HG03469 (cell line): ENCODE measurements around the gene ACVR2B.

ENCODE experiments used
- ATAC-seq: cut with Tn5 transposase; IDR thresholded peaks from one replicate; pipeline ENCODE4 v1.9.1; 2021; ENCODE audit warnings: mild to moderate bottlenecking, moderate library complexity, moderate number of reproducible peaks; ENCODE audit not compliant: unreplicated experiment

ACVR2B gene

DNA sequence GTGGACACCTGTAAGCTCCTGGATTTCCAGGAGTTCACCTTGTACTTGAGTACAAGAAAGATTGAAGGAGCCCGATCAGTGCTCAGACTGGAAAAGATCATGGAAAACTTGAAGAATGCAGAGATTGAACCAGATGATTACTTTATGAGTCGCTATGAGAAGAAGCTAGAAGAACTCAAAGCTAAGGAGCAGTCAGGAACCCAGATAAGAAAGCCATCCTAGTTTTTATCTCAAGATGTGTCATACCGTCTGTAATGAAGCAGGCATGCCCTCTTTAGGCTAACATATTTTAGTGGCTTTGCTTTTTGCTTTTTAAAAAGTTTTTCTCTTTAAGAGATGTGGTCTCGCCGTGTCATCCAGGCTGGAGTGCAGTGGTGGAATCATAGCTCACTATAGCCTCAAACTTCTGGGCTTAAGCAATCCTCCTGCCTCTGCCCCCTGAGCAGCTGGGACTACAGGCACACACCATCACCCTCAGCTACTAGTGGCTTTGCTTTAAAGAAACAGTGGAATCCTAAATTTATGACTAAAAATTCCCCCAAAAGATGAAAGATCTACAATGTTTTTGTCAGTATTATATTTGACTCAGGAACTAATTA, 70.5 kb downstream of the ACVR2B start:
- no peak for ATAC-seq

DNA sequence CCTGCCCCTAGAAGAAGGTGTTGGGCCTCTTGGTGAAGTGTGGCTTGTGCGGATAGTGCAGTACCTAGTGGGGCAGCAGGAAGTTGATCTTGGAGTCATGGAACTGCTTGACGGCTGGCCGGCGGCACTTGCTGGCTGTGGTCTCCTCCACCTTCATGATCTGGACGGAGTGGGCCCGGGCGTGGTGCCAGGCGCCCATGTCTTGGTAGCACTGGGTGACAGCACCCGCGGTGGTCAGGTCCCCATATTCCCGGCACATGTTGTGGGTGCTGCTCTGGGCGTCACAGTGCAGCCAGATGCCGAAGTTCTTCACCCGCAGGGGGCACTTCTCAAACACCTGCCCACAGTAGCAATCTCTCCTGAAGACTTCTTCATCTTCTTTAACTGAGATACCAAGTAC, 73.1 kb downstream of the ACVR2B start:
- no peak for ATAC-seq

DNA sequence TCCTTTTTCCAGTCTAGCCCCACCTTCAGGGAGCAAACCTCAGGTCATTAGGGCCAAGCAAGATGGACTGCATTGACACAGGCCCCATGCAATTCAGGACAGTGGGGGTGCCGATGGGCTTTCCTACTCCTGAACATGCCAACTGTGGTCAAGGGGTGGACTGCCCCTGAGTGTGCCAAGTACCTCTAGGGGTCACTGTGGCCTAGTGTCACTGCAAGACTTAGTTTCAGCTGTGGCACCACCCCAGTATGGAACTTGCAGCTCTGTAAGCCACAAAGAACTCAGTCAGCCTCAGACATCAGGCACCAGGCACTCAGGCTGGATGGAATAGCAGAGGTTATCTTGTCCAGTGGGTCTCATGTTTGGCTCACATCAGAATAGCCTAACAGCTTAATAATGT, 74.8 kb downstream of the ACVR2B start:
- ATAC-seq: no peak

DNA sequence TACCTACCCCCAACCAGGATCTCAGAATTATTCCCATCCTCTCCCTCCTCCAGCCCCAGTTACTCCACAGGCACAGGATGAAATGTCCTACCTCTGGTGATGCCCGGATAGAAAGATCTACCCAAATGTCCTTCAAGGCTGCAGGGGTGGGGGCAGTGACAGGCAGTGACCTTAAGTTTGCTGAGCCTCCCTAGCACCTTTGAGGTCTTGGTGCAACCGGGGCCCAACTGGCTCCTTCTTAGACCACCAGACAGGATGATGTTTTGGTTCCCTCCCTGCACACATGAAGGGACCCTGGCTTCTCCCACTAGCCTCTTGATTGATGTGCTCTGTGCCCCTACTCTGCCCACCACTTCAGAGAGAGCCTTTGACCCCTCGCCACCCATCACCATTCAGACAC, 78.8 kb downstream of the ACVR2B start:
- ATAC-seq: no peak

DNA sequence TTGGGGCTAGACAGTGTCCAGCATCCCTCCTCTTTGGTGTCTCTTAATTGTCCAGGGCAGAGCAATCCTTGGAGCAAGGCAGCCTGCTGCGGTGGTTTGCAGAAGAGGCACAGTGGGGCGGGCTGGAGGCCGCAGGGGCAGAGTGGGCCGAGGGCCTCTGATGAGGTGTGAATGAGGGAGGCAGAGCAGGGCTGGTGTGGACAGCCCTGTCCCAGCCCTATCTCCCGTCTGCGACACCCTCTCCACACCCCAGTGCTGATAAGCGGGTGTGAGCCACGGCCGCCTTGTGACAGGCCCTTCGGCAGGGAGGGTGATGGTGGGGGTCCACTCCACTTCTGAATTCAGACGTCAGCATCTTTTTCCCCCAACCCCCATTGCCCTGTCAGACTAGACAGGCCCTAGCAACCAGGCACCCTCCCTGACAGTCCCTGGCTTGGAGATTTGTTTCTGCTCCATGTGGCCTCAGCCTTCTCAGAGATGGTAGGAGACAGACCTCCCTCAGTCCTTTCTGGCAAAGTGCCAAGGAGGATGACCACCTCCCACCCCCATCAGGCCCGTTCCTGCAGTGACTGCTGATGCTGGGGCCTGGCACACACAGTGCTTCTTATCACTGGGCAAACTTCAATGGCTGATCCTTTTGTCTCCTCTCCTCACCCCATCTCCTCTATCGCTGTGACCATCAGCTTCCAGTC, 79.7 kb downstream of the ACVR2B start:
- ATAC-seq: no peak

DNA sequence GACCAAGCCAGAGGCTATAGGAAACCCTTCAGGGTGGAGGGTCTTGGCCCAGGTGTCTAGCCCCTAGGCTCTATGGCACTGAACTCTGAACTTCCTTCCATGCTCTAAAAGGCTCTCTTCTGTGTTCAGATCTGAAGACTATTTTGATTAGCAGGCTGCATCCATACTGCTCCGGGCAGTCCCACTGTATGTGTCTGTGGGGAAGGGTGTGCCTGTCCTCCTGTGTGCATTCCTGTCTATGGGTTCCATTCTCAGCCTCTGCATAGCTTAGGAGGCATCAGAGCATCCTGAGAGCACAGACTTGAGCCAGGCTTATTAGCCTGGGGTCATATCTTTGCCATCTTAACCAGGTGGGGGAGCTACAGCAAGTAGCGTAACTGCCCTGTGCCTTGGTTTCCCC, 80.5 kb downstream of the ACVR2B start:
- ATAC-seq: no peak

DNA sequence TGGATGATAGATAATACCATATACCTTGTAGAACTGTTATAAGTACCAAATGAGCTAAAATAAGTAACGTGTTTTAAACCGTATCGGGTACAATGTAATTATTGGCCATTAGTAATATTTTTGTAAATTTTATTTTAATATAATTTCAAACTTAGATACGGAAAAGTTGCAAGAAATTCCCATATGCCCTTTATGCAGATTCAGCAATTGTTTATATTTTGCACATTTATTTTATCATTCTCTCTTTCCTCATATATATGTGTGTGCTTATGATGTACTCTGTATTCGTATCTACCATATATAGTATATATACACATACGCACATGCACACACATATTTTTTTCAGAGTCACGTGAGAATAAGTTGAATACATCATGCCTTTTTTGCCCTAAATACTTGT, 80.9 kb downstream of the ACVR2B start:
- ATAC-seq: no peak

DNA sequence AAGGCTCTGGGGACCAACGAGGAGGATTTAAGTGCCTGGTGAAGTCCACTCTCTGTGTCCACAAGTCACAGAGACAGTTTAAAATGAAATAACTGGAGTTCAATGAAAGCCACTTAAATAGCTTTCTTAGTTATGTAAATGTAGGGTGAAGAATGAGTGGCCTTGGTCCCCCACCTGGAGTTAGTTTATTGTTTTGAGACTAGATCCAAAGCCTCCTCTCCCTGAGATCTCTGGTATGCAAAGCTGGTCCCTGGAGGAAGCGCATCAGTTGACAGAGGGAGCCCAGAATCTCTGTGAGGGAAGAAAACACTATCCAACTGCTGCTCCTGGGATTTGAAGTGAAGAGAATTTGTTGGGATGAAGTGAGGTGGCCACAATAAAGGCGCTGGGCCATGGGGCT, 83.0 kb downstream of the ACVR2B start:
- ATAC-seq: no peak

DNA sequence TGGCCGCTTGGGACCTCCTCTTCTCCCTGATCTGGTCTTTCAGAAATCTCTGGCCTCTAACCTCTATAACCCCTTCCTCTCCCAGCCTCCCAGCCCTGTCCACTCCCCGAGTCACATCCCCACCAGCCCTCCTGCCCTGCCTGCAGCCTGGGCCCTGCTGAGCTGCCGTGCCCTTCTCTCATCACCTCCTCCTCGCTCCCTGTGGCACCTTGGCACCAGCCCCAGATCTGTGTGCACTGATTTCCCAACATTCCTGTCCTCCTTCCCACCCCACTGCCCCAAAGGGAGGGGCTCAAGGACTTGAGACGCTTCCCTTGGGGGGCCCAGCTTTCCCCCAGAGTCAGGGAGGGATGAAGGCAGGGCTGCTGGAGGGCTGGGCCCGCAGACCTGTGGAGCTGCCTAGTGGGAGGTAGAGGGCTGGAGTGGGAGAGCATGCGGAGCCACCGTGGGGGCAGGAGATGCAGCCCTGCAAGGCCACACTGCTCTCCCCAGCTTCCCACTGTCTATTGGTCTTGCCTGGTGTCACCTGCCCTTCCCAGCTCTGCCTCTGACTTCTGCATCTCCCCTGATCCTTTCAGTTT, 85.2 kb downstream of the ACVR2B start:
- no peak for ATAC-seq

DNA sequence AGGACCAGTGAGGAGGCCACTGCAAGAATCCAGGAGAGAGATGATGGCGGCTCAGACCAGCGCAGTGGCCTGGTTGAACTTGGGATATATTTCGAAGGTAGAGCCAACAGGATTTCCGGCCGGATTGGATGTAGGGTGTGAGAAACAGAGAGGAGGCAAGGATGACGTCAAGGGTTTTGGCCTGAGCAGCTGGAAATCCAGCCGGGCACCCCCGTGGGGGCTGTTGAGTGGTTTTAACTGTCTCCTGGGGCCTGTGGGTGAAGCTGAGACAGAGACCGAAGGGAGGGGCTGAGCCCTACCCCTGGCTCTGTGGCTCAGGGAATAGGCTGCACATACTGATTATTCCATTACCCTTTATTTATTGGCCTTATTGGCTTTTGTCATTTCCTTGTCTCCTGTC, 88.1 kb downstream of the ACVR2B start:
- ATAC-seq: no peak
